Stimulated activated CD4-positive, alpha-beta T cell treated with anti-CD3 and anti-CD28 coated beads, TNF-alpha, amount 100 ng/mL, for 48 hours (primary cell): ENCODE measurements around the gene EHMT2.
"Not testable (repeated sequence)": the region's sequence is repeated elsewhere in the genome, so short reads cannot be mapped to it uniquely, and the experiment has no call there.

Experiments
- DNase-seq, 3 donors: peaks; one replicate each; pipeline ENCODE4 v3.0.0-alpha.2; 2020; ENCODE audit warnings: low read depth in 3 of 3

The EHMT2 gene

GRCh38 chr6:31897612-31898382 is at the start of gene EHMT2:
Gene EHMT2 (minus strand): TSS chr6:31897698. CDS start chr6:31897677, 21 bp downstream.
- DNase-seq: peak; percentile 70 to 87 (median 73)

- no peak for DNase-seq
Observed at GRCh38 chr6:31947070-31947675, 49.7 kb upstream of the EHMT2 start.

GRCh38 chr6:31946370-31946885 is 48.9 kb upstream of the EHMT2 start:
- DNase-seq: no peak

- no peak for DNase-seq
Observed at GRCh38 chr6:31945507-31946369, 48.2 kb upstream of the EHMT2 start, which contains the start of gene CFB. Gene CFB (plus strand): TSS chr6:31946095. CDS start chr6:31946222, 127 bp downstream.

GRCh38 chr6:31945154-31945506 is 47.6 kb upstream of the EHMT2 start:
- no peak for DNase-seq

- DNase-seq: no peak
Observed at GRCh38 chr6:31943742-31944141, 46.2 kb upstream of the EHMT2 start.

- DNase-seq: no peak
Observed at GRCh38 chr6:31940256-31940664, 42.8 kb upstream of the EHMT2 start.

- DNase-seq: no peak
Observed at GRCh38 chr6:31935823-31936222, 38.3 kb upstream of the EHMT2 start.

- DNase-seq: no peak
Observed at GRCh38 chr6:31935021-31935420, 37.5 kb upstream of the EHMT2 start.

GRCh38 chr6:31933537-31933936 is 36.0 kb upstream of the EHMT2 start:
- DNase-seq: no peak

- not testable (repeated sequence) for DNase-seq
Observed at GRCh38 chr6:31932137-31932536, 34.6 kb upstream of the EHMT2 start.

GRCh38 chr6:31930962-31931361 is 33.5 kb upstream of the EHMT2 start:
- DNase-seq: no peak

- no peak for DNase-seq
Observed at GRCh38 chr6:31928672-31928939, 31.1 kb upstream of the EHMT2 start.

GRCh38 chr6:31927863-31928671 is 30.6 kb upstream of the EHMT2 start:
- no peak for DNase-seq

- no peak for DNase-seq
Observed at GRCh38 chr6:31927242-31927862, 29.9 kb upstream of the EHMT2 start, which contains the start of gene C2. Gene C2 (plus strand): TSS chr6:31927717. CDS start chr6:31927753, 36 bp downstream.

GRCh38 chr6:31922942-31923341 is 25.4 kb upstream of the EHMT2 start:
- DNase-seq: no peak

GRCh38 chr6:31920811-31921210 is 23.3 kb upstream of the EHMT2 start:
- DNase-seq: no peak

GRCh38 chr6:31919624-31920303 is 22.3 kb upstream of the EHMT2 start:
- DNase-seq: no peak

GRCh38 chr6:31918069-31918720 is 20.7 kb upstream of the EHMT2 start:
- no peak for DNase-seq

GRCh38 chr6:31915756-31916155 is 18.3 kb upstream of the EHMT2 start:
- DNase-seq: no peak
